HCT116 (cell line): Measurements from ENCODE around the gene ITK.

ENCODE experiments used
- EZH2 ChIP-seq: fragments of 200-600 bp; sonication (generic); IDR thresholded peaks from 2 replicates; pipeline ENCODE4 v1.6.1; 2017; ENCODE audit warnings: antibody characterized with exemption, mixed run types
- FOSL1 ChIP-seq: IDR thresholded peaks from 2 replicates; pipeline ENCODE4 v1.6.1; 2012; ENCODE audit warnings: low read depth
- JUND ChIP-seq: IDR thresholded peaks from 2 replicates; pipeline ENCODE4 v1.6.1; 2012
- POLR2A ChIP-seq: IDR thresholded peaks from 2 replicates; pipeline ENCODE4 v1.7.0; 2011; ENCODE audit warnings: borderline replicate concordance; ENCODE audit not compliant: insufficient read depth, insufficient read length; ENCODE audit errors: extremely low read depth
- RAD21 ChIP-seq: IDR thresholded peaks from 2 replicates; pipeline ENCODE4 v1.6.1; 2012; ENCODE audit warnings: low read depth, mild to moderate bottlenecking
- SP1 ChIP-seq: IDR thresholded peaks from 2 replicates; pipeline ENCODE4 v1.6.1; 2012; ENCODE audit warnings: low read depth
- ZNF274 ChIP-seq: fragments of 200-500 bp; sonication (Bioruptor generic); IDR thresholded peaks from 2 replicates; pipeline ENCODE4 v1.6.1; 2014; ENCODE audit warnings: mild to moderate bottlenecking, low read depth, low read length, inconsistent platforms
- TF ChIP-seq, protein P1 (sequence below), 3 experiments: fragments of 200-600 bp in 1 of 3; sonication (generic) in 1 of 3; IDR thresholded peaks in 2 of 3; conservative IDR thresholded peaks in 1 of 3; 2 replicates each; pipeline ENCODE4 v1.5.1; 2012 to 2017; ENCODE audit warnings: low read depth in 2 of 3, low read length in 2 of 3, antibody characterized with exemption in 1 of 3, borderline replicate concordance in 1 of 3, control low read depth in 1 of 3, mild to moderate bottlenecking in 1 of 3, mixed read lengths in 1 of 3, mixed run types in 1 of 3, moderate library complexity in 1 of 3; ENCODE audit not compliant: insufficient read depth in 1 of 3
- TF ChIP-seq, protein P2 (sequence below): IDR thresholded peaks from 2 replicates; pipeline ENCODE4 v1.6.1; 2011; ENCODE audit warnings: mild to moderate bottlenecking, low read length, moderate library complexity; ENCODE audit not compliant: insufficient replicate concordance; ENCODE audit errors: extremely low read depth
- TF ChIP-seq, protein P3 (sequence below): IDR thresholded peaks from 2 replicates; pipeline ENCODE4 v1.6.1; 2012

DNA sequence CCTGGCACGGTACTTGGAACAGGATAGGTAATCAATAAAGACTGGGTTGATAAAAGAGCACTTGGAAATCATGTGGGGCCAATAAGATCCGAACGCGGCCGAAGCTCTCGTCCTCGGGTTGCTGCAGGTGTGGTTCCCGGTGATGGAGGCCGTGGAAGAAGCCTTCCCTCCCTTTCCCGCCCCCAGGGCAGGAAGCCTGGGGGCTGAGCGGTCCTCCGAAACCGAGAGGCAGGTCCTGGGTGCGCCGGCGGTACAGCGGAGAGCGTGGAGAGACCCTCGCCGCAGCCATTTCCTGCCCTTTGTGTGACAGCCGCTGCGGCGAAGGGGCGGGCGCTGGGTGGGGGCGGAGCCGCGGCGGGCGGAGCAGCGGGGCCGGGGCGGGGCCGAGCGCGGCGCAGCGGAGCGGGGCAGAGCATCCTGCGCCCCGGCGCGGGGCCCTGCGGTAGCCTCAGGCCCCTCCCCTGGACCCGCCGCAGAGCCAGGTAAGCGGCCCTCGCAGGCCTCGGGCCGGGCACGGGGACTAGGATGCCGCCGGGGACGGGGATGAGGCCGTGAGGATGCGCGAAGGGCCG lies 85.2 kb downstream of the ITK start, which contains the start of gene CYFIP2:
- TF ChIP-seq ZNF274 = no peak
- TF ChIP-seq, protein P1, sequence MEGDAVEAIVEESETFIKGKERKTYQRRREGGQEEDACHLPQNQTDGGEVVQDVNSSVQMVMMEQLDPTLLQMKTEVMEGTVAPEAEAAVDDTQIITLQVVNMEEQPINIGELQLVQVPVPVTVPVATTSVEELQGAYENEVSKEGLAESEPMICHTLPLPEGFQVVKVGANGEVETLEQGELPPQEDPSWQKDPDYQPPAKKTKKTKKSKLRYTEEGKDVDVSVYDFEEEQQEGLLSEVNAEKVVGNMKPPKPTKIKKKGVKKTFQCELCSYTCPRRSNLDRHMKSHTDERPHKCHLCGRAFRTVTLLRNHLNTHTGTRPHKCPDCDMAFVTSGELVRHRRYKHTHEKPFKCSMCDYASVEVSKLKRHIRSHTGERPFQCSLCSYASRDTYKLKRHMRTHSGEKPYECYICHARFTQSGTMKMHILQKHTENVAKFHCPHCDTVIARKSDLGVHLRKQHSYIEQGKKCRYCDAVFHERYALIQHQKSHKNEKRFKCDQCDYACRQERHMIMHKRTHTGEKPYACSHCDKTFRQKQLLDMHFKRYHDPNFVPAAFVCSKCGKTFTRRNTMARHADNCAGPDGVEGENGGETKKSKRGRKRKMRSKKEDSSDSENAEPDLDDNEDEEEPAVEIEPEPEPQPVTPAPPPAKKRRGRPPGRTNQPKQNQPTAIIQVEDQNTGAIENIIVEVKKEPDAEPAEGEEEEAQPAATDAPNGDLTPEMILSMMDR (IDR thresholded peaks at IDR 0.05 in 2 of 3, conservative IDR thresholded peaks at IDR 0.05 in 1 of 3; ENCODE audit: borderline replicate concordance in 1 of 3, insufficient read depth in 1 of 3, low read depth in 2 of 3, low read length in 2 of 3) = no peak
- TF ChIP-seq, protein P2, sequence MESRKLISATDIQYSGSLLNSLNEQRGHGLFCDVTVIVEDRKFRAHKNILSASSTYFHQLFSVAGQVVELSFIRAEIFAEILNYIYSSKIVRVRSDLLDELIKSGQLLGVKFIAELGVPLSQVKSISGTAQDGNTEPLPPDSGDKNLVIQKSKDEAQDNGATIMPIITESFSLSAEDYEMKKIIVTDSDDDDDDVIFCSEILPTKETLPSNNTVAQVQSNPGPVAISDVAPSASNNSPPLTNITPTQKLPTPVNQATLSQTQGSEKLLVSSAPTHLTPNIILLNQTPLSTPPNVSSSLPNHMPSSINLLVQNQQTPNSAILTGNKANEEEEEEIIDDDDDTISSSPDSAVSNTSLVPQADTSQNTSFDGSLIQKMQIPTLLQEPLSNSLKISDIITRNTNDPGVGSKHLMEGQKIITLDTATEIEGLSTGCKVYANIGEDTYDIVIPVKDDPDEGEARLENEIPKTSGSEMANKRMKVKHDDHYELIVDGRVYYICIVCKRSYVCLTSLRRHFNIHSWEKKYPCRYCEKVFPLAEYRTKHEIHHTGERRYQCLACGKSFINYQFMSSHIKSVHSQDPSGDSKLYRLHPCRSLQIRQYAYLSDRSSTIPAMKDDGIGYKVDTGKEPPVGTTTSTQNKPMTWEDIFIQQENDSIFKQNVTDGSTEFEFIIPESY = no peak
- TF ChIP-seq, protein P3, sequence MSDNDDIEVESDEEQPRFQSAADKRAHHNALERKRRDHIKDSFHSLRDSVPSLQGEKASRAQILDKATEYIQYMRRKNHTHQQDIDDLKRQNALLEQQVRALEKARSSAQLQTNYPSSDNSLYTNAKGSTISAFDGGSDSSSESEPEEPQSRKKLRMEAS = no peak
- TF ChIP-seq JUND = no peak
- no peak for TF ChIP-seq RAD21
- no peak for TF ChIP-seq EZH2
- TF ChIP-seq SP1 = no peak
- TF ChIP-seq FOSL1 = no peak
- no peak for TF ChIP-seq POLR2A
